GM12878 (cell line): Measurements from ENCODE around the gene MYBBP1A. TPM values are rescaled to one million over a fixed set of nuclear protein-coding genes. Genes with fewer than 3 reads are reported as not detected.

Experiments used
- DPF2 ChIP-seq: fragments of 450-650 bp; IDR thresholded peaks from 2 replicates; pipeline ENCODE4 v1.6.1; 2017; ENCODE audit warnings: mild to moderate bottlenecking
- E2F8 ChIP-seq: fragments of 450-650 bp; IDR thresholded peaks from 2 replicates; pipeline ENCODE4 v1.6.1; 2018; ENCODE audit warnings: mild to moderate bottlenecking, low read depth, moderate library complexity; ENCODE audit not compliant: partially characterized antibody
- EZH2 ChIP-seq: IDR thresholded peaks from 2 replicates; pipeline ENCODE4 v1.6.1; 2012; ENCODE audit warnings: low read depth, mild to moderate bottlenecking, control low read depth, inconsistent platforms, low read length, borderline replicate concordance; ENCODE audit not compliant: control insufficient read depth
- GABPA ChIP-seq: IDR thresholded peaks from 2 replicates; pipeline ENCODE4 v1.6.1; 2014; ENCODE audit warnings: antibody characterized with exemption, low read depth, mild to moderate bottlenecking, inconsistent platforms
- IKZF2 ChIP-seq, 2 experiments: fragments of 450-650 bp; IDR thresholded peaks; 2 replicates each; pipeline ENCODE4 v1.6.1; 2017; ENCODE audit warnings: mild to moderate bottlenecking in 2 of 2, moderate library complexity in 2 of 2
- POLR2AphosphoS5 ChIP-seq: IDR thresholded peaks from 2 replicates; pipeline ENCODE4 v1.6.1; 2011; ENCODE audit warnings: mild to moderate bottlenecking, low read length, inconsistent platforms
- ZNF592 ChIP-seq: fragments of 450-650 bp; IDR thresholded peaks from 2 replicates; pipeline ENCODE4 v1.6.1; 2017; ENCODE audit warnings: mild to moderate bottlenecking, moderate library complexity
- polyA plus RNA-seq, 11 experiments: library from polyadenylated mRNA; depleted of rRNA in 4 of 11; unstranded in 6 of 11; stranded (reverse) in 5 of 11; fragments of >200 nt; fragmentation: Nextera tagmentation in 4 of 11; fragmentation: Illumina TruSeq in 1 of 11; extraction: Ambion mirVana in 4 of 11; extraction: Trizol in 1 of 11; gene quantifications; 1 replicate in 1 of 11; 2 replicates in 10 of 11; pipeline versions ENCODE4 v1.2.1 to v1.2.3, GENCODE V29; 2011 to 2016; ENCODE audit warnings: inconsistent platforms in 2 of 11, missing spikeins in 2 of 11, low read depth in 1 of 11
- total RNA-seq, 4 experiments: library from RNA; depleted of rRNA in 3 of 4; stranded (reverse); fragments of >200 nt in 3 of 4; fragmentation: Illumina TruSeq in 1 of 4; extraction: Trizol in 1 of 4; gene quantifications; 2 replicates each; pipeline versions ENCODE4 v1.2.1 to v1.2.3, GENCODE V29; 2013 to 2021

Gene MYBBP1A
- total and polyA plus RNA-seq, 10 of the 15 experiments (the other 5 are each of a cell fraction or from before 2014, with no cell fraction given), result 2.5 to 121 (median 71.6) TPM

GRCh38 chr17:4553669-4554068, 1.5 kb downstream of the MYBBP1A start (continued):
- TF ChIP-seq E2F8 (no peak), ZNF592 (no peak), GABPA (no peak), POLR2AphosphoS5 (no peak), EZH2 (no peak), DPF2 (no peak), IKZF2 (IDR thresholded peaks at IDR 0.05) (no peak)
